ENCODE results near the gene ZDHHC24. TPM values are rescaled to one million over a fixed set of nuclear protein-coding genes. Genes with fewer than 3 reads are reported as not detected.

ZDHHC24 gene
- total and polyA plus RNA-seq, 2 experiments from 2014 or later = 5.6 to 13.1 TPM

GRCh38 chr11:66586136-66586535, 40.3 kb upstream of the ZDHHC24 start:
- Histone ChIP-seq H3K4me1 (ENCODE audit: insufficient read depth) (no peaks in the 10 kb centered on the region), H3K27me3 (ENCODE audit: insufficient read depth) (0 out of 2 replicates have a peak, but pooled peaks cover 3% of the 10 kb centered on the region), H3K9me2 (ENCODE audit: insufficient read depth) (no peaks in the 10 kb centered on the region), H3K27ac (ENCODE audit: low read depth) (no peak overlapping the region), H4K20me1 (replicated peaks; ENCODE audit: insufficient read depth) (no peaks in the 10 kb centered on the region), H3K79me2 (replicated peaks; ENCODE audit: insufficient read depth) (no peaks in the 10 kb centered on the region), H3K4me2 (no peak overlapping the region), H3K36me3 (ENCODE audit: insufficient read depth) (no peaks in the 10 kb centered on the region; the same call in 1 of the 2 replicates), H3K4me3 (no peak overlapping the region), H2AFZ (no peak overlapping the region), H3F3A (replicated peaks; ENCODE audit: low read depth) (no peaks in the 10 kb centered on the region)
- Mint-ChIP-seq H3K9me3 (peaks cover 66% of the 10 kb centered on the region), H3K27ac (no peak overlapping the region), H3K4me1 (no peaks in the 10 kb centered on the region), H3K36me3 (ENCODE audit: low read depth) (peaks cover 29% of the 10 kb centered on the region), H3K27me3 (ENCODE audit: insufficient read depth, low read depth, poor library complexity) (peaks cover 5% of the 10 kb centered on the region), H3K4me3 (no peak overlapping the region)
- ATAC-seq = no peak
- TF ChIP-seq CTCF (conservative IDR thresholded peaks at IDR 0.05; ENCODE audit: low read depth in 2 of 2) (no peak), EZH2 (IDR thresholded peaks at IDR 0.05; ENCODE audit: low read depth, unreplicated experiment) (no peak), EZH2phosphoT487 (IDR thresholded peaks at IDR 0.05; ENCODE audit: unreplicated experiment) (no peak), ZNF331 (CRISPR knock-in tag; IDR thresholded peaks at IDR 0.05; ENCODE audit: low read depth) (no peak), POLR2AphosphoS5 (IDR thresholded peaks at IDR 0.05; ENCODE audit: low read depth) (no peak), STAT1 (IDR thresholded peaks at IDR 0.05; ENCODE audit: unreplicated experiment) (no peak), ZNF462 (CRISPR knock-in tag; IDR thresholded peaks at IDR 0.05) (no peak), CREB1 (CRISPR knock-in tag; IDR thresholded peaks at IDR 0.05; ENCODE audit: low read depth) (no peak), ETS1 (IDR thresholded peaks at IDR 0.05) (no peak), NANOG (IDR thresholded peaks at IDR 0.05; ENCODE audit: borderline replicate concordance) (no peak), ZNF114 (CRISPR knock-in tag; IDR thresholded peaks at IDR 0.05) (no peak), JUNB (IDR thresholded peaks at IDR 0.05; ENCODE audit: unreplicated experiment) (no peak)
- TF ChIP-seq, protein P1, sequence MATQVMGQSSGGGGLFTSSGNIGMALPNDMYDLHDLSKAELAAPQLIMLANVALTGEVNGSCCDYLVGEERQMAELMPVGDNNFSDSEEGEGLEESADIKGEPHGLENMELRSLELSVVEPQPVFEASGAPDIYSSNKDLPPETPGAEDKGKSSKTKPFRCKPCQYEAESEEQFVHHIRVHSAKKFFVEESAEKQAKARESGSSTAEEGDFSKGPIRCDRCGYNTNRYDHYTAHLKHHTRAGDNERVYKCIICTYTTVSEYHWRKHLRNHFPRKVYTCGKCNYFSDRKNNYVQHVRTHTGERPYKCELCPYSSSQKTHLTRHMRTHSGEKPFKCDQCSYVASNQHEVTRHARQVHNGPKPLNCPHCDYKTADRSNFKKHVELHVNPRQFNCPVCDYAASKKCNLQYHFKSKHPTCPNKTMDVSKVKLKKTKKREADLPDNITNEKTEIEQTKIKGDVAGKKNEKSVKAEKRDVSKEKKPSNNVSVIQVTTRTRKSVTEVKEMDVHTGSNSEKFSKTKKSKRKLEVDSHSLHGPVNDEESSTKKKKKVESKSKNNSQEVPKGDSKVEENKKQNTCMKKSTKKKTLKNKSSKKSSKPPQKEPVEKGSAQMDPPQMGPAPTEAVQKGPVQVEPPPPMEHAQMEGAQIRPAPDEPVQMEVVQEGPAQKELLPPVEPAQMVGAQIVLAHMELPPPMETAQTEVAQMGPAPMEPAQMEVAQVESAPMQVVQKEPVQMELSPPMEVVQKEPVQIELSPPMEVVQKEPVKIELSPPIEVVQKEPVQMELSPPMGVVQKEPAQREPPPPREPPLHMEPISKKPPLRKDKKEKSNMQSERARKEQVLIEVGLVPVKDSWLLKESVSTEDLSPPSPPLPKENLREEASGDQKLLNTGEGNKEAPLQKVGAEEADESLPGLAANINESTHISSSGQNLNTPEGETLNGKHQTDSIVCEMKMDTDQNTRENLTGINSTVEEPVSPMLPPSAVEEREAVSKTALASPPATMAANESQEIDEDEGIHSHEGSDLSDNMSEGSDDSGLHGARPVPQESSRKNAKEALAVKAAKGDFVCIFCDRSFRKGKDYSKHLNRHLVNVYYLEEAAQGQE (IDR thresholded peaks at IDR 0.05; ENCODE audit: unreplicated experiment) = no peak
- no peak for DNase-seq (ENCODE audit: low spot score)
